Measurements from ENCODE around the gene CFAP299. TPM values are rescaled to one million over a fixed set of nuclear protein-coding genes. Genes with fewer than 3 reads are reported as not detected.
"Not testable (repeated sequence)": the region's sequence is repeated elsewhere in the genome, so short reads cannot be mapped to it uniquely, and the experiment has no call there.

The CFAP299 gene
- total RNA-seq, 1 donor from 2014 or later, result 0.96 TPM

DNA sequence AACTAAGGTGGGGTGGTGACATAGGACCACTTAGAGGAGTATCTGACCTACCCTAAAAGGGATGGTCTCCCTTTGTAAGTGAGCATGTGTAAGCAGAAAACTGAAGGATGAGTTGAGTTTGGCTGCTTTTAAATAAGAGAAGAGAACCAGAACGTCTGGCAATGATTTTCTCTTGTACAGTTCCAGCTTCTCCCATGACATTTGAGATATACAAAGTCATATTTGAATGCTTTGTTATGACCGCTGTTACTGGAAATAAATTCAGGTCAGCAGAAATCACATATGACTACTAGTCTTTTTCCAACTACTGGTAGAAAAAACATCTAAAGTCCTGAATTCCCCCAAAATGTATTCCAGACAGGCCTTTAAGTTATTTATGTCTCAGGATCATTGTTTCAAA lies 381.7 kb downstream of the CFAP299 start:
- no peak for DNase-seq (ENCODE audit: low spot score)

DNA sequence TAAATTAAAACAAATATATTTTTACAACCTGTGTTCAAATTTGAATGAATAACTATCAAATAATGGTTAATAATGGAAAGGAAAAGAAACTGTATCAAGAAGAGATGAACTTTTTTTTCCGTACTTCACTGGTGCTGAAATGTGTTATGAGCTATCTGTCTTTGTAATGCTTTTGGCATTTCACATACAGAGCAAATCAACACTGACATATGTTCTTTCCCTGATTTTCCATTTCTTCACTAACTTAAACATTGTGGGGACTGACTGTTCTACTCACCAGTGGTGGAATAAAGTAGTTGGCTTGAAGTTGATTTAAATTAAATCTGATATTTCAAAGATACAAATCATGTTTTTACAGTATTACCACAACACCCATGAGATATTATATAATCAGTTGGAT lies 390.9 kb downstream of the CFAP299 start:
- DNase-seq (ENCODE audit: low spot score), result no peak

DNA sequence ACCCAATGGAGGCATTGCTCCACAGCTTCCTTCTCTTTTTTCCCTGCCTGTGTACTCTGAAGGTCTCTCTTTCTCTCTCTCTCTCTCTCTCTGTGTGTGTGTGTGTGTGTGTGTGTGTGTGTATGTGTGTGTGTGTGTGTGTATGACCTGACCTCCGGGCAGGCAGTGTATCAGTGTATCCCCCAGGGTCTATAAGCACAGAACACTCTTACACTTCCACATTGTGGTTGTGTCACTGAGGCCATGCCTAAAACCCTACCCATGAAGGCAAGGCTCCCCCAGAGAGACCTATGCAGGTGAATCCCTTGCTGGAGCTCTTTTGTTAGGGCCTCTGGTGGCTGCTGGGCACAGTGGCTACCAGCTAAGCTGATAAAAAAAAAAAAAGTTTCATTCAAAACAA lies 394.6 kb downstream of the CFAP299 start:
- no peak for DNase-seq (ENCODE audit: low spot score)

GRCh38 chr4:80731436-80731835 lies 395.9 kb downstream of the CFAP299 start:
- no peak for DNase-seq (ENCODE audit: low spot score)

- DNase-seq (ENCODE audit: low spot score), result no peak
These were observed 396.5 kb downstream of the CFAP299 start for GRCh38 chr4:80732010-80732409.

DNA sequence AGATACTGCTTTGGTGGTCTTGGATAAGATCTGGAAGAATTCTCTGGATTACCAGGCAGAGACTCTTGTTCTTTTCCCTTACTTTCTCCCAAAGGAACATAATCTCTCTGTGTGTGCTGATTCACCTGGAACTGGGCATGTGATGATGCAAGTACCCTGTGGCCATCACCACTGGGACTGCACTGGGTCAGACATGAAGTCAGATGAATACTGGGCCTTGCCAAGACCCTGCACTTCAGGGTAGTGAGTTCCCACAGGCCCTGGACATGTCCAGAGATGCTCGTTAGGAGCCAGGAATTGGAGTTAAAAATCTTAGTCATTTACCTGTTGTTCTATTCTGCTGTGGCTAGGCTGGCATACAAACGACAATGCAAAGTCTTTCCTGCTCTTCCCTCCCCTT lies 404.8 kb downstream of the CFAP299 start:
- no peak for DNase-seq (ENCODE audit: low spot score)

DNA sequence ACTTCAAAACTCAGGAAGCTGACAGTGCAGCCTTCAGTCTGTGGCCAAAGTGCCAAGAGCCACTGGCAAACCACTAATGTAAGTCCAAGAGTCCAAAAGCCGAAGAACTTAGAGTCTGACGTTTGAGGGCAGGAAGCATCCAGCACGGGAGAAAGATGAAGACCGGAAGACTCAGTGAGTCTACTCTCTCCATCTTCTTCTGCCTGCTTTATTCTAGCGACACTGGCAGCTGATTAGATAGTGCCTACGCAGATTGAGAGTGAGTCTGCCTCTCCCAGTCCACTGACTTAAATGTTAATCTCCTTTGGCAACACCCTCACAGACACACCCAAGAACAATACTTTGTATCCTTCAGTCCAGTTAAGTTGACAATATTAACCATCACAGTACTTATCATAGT lies 414.0 kb downstream of the CFAP299 start:
- not testable (repeated sequence) for DNase-seq (ENCODE audit: low spot score)

- no peak for DNase-seq (ENCODE audit: low spot score)
These were observed 415.7 kb downstream of the CFAP299 start for GRCh38 chr4:80751200-80751599.

- no peak for DNase-seq (ENCODE audit: low spot score)
These were observed 432.4 kb downstream of the CFAP299 start for GRCh38 chr4:80767944-80768343.

DNA sequence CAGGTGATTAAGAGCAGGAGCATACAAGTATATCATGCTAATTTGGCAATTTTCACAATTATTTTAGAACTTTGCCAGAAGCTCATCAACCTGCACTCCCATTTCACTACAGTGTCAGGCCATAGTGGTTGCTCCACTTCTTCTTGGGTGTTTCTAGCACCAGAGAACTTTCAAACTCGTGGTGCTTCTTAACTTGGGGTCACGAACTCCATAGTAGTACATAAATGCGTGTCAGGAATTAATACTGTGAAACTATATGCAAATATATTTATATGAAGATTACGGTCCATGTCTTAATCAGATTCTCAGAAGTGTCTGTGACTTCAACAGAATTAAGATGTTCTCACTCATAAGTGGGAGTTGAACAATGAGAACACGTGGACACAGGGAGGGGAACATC lies 440.6 kb downstream of the CFAP299 start:
- DNase-seq (ENCODE audit: low spot score), result no peak

DNA sequence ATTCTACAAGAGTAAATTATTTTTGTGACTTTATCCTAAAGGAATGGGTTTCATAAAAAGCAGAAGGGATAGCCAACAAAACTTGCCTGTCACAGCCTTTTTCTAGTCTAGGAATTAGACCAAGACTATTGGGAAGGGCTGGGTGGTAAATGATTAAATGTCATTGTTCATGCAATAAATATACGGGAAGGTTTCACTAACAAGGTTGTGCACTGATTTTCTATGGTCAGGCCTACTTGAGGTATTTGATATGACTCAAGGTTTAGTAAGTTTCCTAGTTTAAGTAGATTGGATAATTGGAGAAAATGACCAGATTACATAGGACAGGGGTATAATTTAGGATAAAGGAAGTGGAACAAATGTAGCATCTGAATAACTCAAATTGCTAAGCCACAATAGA lies 445.9 kb downstream of the CFAP299 start:
- no peak for DNase-seq (ENCODE audit: low spot score)

DNA sequence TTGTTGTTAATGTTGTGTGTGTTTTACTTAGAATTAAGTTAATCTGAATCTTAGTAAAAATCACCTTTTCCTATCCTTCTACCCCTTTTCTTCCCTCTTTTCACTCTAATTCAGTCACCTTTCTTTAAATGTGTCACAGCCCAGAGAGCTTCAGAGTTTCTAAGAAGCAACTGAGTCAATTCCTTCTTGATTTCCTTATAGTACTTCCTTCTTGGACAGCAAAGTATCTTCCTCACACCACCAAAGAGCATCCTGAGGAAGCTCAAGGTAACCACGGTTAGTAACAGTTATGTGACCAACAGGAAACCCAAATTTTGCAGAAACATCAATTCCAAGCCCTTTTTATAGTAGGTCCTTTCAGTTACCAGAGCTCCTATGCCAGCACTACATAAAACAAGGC lies 451.8 kb downstream of the CFAP299 start:
- no peak for DNase-seq (ENCODE audit: low spot score)

DNA sequence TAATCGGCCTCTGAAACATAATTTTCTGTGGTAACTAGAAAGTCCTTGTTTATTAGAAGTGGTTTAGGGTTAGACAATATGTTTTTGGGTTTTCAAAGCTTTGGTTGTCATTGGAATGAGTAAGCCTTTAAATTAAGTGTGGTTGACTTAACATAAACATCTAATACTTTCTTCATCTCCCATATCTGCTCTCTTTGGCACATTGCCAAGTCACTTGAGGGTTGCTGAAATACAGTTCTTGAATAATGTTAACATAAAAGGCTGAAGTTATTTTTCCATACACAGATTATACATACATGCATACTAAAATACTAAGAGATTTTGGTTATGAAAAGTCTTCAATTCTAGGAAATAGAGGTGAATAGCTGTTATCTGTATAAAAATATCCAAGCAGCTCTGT lies 453.3 kb downstream of the CFAP299 start:
- peak; percentile 15 for DNase-seq (ENCODE audit: low spot score)

- no peak for DNase-seq (ENCODE audit: low spot score)
These were observed 454.6 kb downstream of the CFAP299 start for GRCh38 chr4:80790152-80790551.

- not testable (repeated sequence) for DNase-seq (ENCODE audit: low spot score)
These were observed 458.1 kb downstream of the CFAP299 start for GRCh38 chr4:80793660-80794059.

- no peak for DNase-seq (ENCODE audit: low spot score)
These were observed 462.6 kb downstream of the CFAP299 start for GRCh38 chr4:80798082-80798481.

DNA sequence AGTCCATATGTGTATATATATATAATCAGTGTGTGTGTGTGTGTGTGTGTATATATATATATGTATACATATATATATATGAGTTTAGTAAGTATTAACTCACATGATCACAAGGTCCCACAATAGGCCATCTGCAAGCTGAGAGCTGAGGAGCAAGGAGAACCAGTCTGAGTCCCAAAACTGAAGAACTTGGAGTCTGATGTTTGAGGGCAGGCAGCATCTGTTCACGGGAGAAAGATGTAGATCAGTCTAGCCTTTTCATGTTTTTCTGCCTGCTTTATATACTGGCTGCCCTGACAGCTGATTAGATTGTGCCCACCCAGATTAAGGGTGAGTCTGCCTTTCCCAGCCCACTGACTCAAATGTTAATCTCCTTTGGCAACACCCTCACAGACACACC lies 465.2 kb downstream of the CFAP299 start:
- not testable (repeated sequence) for DNase-seq (ENCODE audit: low spot score)

DNA sequence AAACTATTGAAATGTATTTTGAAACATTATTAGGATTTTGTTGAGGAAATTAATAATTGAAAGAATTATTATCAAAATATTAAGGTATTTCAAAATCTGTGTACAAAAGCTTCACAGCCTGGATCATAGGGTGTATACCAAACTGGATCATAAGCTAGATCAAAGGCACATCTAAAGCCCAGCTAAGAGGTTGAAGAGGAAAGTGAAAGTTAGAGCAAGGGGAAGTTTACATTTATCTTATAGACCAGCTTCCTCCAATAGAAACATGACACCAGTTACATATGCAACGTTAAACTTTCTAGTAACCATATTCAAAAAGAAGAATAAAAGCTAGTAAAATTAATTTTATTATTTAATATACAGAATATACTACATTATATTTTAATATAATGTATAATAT lies 467.8 kb downstream of the CFAP299 start:
- no peak for DNase-seq (ENCODE audit: low spot score)

GRCh38 chr4:80806472-80806871 lies 470.9 kb downstream of the CFAP299 start:
- DNase-seq (ENCODE audit: low spot score), result no peak

- no peak for DNase-seq (ENCODE audit: low spot score)
These were observed 473.7 kb downstream of the CFAP299 start for GRCh38 chr4:80809039-80809729.

DNA sequence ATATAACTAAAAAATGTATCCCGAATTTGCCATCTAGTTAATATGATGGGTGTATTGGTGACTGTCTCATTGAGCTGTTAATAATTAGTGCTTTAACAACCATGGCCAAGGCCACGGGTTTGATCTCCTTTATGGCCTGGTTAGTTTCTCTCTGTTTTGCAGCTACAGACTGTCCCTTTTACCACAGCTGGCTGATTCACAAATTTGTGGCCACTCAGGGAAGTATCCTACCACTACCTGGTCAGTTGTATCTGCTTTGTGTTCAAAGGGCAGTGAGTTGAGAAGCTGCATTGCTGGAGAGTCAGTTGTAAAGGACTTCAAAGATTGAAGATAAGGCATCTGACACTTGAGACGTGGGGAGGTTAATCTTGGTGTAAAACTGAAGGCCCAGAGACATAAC lies 475.9 kb downstream of the CFAP299 start:
- no peak for DNase-seq (ENCODE audit: low spot score)

DNA sequence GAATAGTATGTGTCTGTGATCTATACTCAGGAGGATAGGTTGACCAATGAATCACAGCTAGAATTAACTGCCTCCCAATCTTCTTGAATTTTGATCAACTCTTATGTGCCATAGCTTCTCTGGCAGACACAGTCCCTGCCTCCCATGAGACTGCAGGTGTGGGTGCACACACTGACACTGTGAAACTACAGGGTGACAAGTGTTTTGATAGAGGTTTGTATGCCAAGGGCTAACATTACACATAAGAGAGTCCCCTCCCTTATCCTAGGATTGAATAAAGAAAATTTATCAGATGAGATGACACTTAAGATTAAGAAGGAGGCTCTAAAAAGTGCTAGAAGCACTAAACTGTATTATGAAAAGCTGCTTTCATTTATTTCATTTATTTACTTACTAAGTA lies 476.6 kb downstream of the CFAP299 start:
- no peak for DNase-seq (ENCODE audit: low spot score)

GRCh38 chr4:80814266-80814665 lies 478.7 kb downstream of the CFAP299 start:
- DNase-seq (ENCODE audit: low spot score), result no peak
